HG02973 (cell line): ENCODE measurements around the gene FARP2.

Experiments
- ATAC-seq: cut with Tn5 transposase; IDR thresholded peaks from one replicate; pipeline ENCODE4 v1.9.1; 2021; ENCODE audit warnings: moderate library complexity; ENCODE audit not compliant: unreplicated experiment

Gene FARP2

DNA sequence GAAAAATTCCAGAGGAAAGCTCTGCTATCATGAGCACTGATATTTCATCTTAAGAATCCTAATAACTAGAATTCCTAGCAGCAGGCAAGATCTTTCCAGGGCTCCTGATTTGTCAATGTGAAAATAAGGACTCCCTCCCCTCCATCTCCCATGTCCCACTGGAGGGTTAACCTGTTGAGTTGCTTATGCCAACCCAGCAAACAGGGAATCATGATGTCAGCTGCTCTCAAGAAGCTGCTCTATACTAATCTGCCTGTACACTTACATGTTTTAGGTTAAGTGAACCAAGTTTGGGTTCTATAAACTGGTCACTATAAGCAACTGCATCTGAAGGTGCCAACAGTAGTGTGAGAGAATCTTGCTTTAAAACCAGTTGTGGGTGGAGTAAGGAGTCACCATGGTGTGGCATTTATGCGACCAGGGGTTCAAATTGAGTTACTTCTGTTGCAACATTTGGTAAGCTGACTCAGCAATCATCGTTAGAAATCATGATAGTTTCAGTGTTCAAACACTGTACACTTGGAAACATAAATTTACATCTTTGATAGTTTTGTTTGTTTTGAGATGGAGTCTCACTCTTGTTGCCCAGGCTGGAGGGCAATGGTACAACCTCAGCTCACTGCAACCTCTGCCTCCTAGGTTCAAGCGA is 98.9 kb downstream of the FARP2 start:
- no peak for ATAC-seq

GRCh38 chr2:241456546-241456945 is 100.5 kb downstream of the FARP2 start:
- ATAC-seq = no peak

GRCh38 chr2:241458687-241459086 is 102.6 kb downstream of the FARP2 start:
- ATAC-seq = no peak

GRCh38 chr2:241459520-241459919 is 103.4 kb downstream of the FARP2 start:
- ATAC-seq = no peak

- no peak for ATAC-seq
Observed at GRCh38 chr2:241460631-241461030, 104.5 kb downstream of the FARP2 start.

GRCh38 chr2:241461693-241462677 is 105.9 kb downstream of the FARP2 start:
- ATAC-seq = no peak

DNA sequence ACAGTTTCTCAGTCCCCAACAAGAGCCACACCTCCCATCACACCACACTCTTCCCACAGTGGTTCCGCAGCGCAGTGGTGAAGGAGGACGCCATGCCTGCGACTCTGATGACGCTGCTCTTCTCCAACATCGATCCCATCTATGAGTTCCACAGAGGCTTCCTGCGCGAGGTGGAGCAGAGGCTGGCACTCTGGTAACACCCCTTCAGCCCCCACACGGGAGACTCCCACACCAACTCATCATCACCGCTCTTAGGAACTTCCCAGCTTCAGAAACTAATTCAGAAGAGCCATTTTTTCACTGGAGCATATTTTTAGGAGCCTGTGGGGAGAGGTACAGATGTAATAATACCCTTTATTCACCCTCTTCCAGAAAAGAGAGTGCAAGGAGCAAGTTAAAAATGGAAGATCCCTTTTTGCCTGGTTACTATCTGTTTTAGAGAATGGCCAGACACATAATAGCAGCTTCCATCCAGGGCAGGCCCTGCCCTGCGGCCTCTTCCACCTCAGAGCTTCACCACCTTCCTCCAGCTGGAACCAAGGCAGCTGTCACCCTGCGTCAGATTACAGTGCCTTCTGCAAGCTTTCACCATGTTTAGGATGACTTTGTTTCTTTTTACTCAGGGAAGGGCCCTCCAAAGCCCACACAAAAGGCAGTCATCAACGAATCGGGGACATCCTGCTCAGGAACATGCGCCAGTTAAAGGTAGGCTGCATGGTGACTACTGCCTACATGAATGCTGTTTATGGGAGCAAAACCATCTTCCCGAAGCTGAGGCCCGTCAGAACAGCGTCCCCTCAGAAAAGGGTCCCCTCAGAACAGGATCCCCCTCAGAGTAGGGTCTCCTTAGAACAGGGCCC is 107.4 kb downstream of the FARP2 start:
- no peak for ATAC-seq

DNA sequence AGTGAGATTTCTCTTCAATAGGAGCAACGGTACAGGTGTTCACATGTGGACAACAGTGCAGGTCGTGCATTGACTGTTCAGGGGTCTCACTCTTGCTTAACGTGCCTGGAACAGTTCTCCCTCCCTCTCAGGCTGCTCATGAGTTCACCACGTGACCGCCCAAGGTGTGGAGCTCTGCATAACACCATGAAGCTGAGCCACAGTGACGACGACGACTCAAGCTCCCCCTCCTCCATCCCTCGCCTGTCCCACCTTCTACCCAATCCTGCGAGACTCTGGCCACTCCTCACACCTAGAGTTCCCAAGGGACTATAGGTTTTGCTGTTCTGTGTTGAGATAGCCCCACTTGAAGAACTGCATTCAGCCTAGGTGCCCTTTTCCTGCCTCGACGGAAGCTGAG is 109.5 kb downstream of the FARP2 start:
- ATAC-seq = no peak

GRCh38 chr2:241466230-241466629 is 110.1 kb downstream of the FARP2 start:
- ATAC-seq = no peak

DNA sequence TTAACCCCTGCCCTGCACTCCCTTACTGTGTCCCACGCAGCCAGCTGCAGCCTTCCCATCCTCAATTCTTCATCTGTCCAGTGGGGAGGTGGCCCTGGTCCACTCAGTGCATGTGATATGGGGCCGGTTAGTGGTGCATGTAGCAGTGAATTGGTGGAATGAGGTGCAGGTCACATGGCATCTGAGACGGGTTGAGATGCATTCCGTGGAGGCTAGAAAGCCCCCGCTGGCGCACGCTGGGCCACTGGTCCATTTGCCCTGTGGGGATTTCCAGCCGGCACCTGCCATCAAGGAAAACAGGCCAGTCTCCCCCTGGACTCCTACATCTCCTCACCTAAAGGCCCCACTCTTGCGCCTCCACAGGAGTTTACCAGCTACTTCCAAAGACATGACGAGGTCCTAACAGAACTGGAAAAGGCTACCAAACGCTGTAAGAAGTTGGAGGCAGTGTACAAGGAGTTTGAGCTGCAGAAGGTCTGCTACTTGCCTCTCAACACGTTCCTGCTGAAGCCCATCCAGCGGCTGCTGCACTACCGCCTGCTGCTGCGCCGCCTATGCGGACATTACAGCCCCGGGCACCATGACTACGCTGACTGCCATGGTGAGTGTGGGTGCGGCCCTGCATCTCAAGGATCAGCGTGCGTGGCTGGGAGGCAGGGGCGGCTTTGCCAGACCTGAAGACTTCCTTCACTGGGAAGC is 111.8 kb downstream of the FARP2 start:
- no peak for ATAC-seq

DNA sequence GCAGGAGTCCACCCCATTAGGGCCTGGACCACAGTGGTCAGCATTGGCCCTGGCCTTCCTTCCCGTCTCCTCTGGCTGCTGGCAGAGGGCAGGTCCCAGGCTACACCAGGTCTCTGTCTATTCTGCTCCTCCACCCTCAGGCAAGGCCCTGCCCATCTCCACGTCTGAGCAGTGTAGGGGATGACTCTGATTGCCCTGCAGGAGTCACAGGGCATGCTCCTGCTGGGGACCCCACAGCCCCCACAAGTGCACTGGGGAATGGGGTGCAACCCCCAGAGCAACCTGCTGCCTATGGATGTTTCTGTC is 112.3 kb downstream of the FARP2 start:
- ATAC-seq = no peak

DNA sequence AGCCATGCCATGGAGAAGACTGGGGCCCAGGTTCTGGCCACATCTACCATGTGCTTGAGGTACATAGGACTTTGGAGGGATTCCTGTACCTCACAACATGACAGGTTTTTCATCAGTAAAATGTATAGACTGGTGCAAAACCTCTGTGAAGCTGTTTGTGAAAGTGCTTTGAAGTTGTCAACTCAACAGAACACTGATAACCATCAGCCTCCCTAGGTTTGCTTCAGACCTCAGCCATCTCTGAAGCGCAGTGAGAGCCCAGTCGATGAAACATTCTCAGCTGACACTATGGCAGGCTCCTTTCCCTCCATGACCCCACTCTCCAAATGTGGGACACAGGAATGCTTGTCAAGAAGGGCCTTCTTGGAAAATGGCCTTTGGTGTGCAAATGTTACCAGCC is 113.7 kb downstream of the FARP2 start:
- ATAC-seq = no peak

DNA sequence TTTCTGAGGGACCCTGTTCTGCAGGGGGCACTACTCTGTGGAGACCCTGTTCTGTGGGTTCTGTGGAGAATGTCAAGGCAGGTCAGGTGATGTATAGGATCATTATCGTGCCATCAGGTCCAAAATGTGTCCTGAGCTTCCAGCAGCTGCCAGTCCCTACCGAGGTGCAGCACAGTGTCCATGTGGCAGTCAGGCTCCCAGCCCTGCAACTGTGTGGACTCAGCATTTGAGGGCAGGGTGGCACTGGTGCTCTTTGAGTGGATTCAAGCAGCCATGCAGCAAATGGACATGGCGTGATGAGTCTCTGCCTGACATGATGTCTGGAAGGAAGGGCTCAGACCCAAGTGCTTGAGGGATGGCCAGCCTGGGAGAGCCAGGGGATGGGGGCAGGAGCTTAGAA is 117.3 kb downstream of the FARP2 start:
- ATAC-seq = no peak

DNA sequence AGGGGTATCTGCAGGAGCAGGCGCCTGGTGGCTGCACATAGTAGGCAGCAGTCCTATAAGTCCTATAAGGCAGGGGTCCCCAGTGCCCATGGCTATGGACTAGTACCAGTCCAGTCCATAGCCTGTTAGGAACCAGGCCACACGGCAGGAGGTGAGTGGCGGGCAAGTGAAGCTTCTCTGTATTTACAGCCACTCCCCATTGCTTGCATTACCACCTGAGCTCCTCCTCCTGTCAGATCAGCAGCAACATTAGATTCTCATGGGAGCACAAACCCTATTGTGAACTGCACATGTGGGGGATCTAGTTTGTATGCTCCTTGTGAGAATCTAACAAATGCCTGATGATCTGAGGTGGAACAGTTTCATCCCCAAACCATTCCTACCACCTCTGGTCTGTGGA is 119.2 kb downstream of the FARP2 start:
- no peak for ATAC-seq

- ATAC-seq = no peak
Observed at GRCh38 chr2:241478166-241478565, 122.1 kb downstream of the FARP2 start.

DNA sequence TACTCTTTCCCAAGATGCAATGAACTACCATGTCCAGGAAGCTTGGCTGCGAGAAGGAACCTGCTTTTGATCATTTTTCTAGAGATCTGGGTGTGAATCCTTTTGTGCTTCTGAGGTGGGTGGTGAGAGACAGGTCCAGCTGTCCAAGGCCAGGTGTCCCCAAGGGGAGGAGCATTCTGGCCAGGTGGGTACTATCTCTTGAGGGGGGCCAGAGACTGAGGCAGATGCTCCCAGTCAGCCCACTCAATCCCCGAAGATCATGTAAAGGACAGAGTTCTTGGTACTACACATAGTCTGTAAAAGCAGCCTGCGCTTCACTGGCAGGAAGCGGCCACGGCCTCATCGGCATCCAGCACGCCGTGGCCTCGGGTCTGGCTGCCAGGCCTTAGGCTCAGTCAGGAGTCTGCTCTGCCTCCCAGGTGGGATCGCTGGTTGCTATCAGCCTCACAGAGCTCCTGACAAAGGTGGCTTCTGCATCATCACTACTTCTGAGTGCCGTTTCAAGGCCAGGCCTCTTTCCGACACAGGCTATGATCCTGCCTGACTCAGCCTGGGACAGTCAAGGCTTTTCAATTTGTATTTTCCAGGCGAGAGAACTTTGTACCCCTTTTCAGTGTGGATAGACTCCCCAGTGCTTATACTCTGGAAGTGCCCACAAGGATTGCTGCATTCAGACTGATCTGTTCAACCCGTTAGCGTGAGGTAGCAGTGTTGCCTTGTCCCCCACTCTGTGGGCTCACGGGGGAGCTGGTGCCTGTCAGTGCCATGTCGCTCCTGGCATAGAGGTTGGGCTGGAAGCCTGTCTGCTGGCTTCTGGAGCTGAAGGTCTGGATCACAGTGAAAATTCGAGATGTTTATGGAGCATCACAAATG is 123.2 kb downstream of the FARP2 start:
- ATAC-seq = no peak

- ATAC-seq = no peak
Observed at GRCh38 chr2:241481687-241482086, 125.6 kb downstream of the FARP2 start.

DNA sequence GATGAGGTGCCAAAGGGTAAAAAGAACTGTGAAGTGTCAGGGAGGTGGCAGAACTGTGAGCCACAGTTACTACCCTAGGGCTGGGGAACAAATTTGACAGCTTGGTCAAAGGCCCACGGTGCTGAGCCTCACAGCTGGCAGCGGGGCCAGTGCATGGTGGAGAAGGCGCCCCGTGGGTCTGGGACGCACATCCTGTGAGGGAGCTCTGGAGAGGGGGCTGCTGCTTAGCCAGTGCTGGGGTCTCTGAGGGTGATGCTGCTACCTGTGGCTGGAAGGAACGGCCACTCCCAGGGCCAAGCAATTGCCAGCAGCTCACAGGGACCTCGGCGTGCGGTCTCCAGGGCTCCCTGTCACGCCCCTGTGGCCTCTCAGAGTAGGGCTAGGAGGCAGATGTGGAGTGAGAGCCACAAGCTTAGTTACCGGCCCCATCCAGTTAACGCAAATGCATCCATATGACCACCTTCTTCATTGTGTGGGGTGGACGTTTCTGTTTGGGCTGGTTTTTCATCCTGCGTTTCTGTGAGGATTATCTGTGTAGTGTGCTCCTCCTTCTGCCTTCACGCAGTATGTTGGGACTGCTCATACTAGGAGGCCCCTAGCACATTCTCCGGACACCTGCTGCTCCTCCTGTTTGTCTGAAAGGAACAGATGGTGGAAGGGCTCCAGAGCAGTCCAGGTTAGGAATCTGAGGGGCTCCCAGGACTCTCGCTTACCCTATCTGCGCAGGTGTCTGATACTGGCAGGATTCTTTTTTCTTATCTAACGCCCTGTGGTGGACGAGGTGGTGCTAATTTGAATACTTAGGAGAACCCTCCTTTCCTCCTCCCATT is 126.3 kb downstream of the FARP2 start:
- ATAC-seq = no peak

- ATAC-seq = no peak
Observed at GRCh38 chr2:241483305-241483704, 127.2 kb downstream of the FARP2 start.
